Left ventricle myocardium inferior (tissue), 1 donor: Measurements from ENCODE around the gene BNC2. TPM values are rescaled to one million over a fixed set of nuclear protein-coding genes. Genes with fewer than 3 reads are reported as not detected.

Source experiments
- DNase-seq: peaks from one replicate; pipeline ENCODE4 v3.0.0-alpha.2; 2020
- H3K27ac ChIP-seq: fragments of 200-600 bp; replicated peaks from 2 replicates; pipeline ENCODE4 v1.8.0; 2021
- H3K27me3 ChIP-seq: fragments of 200-600 bp; 2 replicates; pipeline ENCODE4 v1.8.0; 2021; ENCODE audit warnings: low read depth
- H3K36me3 ChIP-seq: fragments of 200-600 bp; 2 replicates; pipeline ENCODE4 v1.8.0; 2021
- H3K4me1 ChIP-seq: fragments of 200-600 bp; 2 replicates; pipeline ENCODE4 v1.8.0; 2021
- H3K4me3 ChIP-seq: fragments of 200-600 bp; 2 replicates; pipeline ENCODE4 v1.8.0; 2021; ENCODE audit warnings: mild to moderate bottlenecking, moderate library complexity
- H3K9me3 ChIP-seq: fragments of 200-600 bp; replicated peaks from 2 replicates; pipeline ENCODE4 v1.8.0; 2021
- intact Hi-C: fragments of 100-400 bp; cut with micrococcal nuclease; formaldehyde crosslinking; loops from one replicate; pipeline ENCODE4 v1.11.0; 2022
- total RNA-seq: library from RNA; stranded (reverse); fragmentation: NEBNext Ultra II Directional; extraction: Animal tissue kit (Norgen Biotek cat#: 25700); gene quantifications from one replicate; pipeline ENCODE4 v1.2.1, GENCODE V29; 2021
- TF ChIP-seq, protein P1 (sequence below): fragments of 200-600 bp; IDR thresholded peaks from 2 replicates; pipeline ENCODE4 v1.8.0; 2021; ENCODE audit warnings: antibody characterized with exemption, mild to moderate bottlenecking, borderline replicate concordance
- donor health status: DM: no; HTN: yes; CAD: no; lungs with severe emphysema.

The BNC2 gene
- total RNA-seq, 1 donor from 2014 or later = 3.5 TPM

DNA sequence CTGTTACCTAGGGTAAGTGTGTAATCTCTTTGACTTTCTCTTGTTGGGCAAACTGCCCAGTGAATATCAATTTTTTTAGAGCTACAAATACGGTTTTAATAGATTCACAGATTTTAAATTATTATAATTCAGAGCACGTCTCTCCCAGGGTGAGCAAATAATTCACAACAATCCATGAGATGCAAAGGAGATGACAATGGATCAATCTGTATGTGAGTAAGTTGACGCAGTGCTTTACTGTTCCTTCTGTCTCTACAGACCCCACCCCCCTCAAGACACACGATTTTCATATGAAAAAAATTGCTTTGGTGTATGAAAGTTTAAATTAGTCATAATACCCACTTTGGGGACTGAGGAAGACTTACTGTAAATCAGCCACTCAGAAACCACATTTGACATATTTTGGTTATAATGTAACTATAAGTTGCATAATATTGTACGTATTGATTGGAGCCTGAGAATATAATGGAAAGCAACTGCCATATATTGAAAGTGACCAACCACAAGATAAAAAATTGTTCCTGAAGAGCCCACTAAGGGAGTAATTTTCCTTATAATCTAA, 201.7 kb downstream of the BNC2 start:
- TF ChIP-seq, protein P1, sequence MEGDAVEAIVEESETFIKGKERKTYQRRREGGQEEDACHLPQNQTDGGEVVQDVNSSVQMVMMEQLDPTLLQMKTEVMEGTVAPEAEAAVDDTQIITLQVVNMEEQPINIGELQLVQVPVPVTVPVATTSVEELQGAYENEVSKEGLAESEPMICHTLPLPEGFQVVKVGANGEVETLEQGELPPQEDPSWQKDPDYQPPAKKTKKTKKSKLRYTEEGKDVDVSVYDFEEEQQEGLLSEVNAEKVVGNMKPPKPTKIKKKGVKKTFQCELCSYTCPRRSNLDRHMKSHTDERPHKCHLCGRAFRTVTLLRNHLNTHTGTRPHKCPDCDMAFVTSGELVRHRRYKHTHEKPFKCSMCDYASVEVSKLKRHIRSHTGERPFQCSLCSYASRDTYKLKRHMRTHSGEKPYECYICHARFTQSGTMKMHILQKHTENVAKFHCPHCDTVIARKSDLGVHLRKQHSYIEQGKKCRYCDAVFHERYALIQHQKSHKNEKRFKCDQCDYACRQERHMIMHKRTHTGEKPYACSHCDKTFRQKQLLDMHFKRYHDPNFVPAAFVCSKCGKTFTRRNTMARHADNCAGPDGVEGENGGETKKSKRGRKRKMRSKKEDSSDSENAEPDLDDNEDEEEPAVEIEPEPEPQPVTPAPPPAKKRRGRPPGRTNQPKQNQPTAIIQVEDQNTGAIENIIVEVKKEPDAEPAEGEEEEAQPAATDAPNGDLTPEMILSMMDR = no peak
- H3K36me3 ChIP-seq = no peaks in the 10 kb centered on the region
- DNase-seq = no peak
- no peak overlapping the region for H3K4me3 ChIP-seq
- no peaks in the 10 kb centered on the region for H3K4me1 ChIP-seq
- no peaks in the 10 kb centered on the region for H3K9me3 ChIP-seq
- no peaks in the 10 kb centered on the region for H3K27me3 ChIP-seq
- no peak overlapping the region for H3K27ac ChIP-seq
- intact Hi-C loops = no loop called here

DNA sequence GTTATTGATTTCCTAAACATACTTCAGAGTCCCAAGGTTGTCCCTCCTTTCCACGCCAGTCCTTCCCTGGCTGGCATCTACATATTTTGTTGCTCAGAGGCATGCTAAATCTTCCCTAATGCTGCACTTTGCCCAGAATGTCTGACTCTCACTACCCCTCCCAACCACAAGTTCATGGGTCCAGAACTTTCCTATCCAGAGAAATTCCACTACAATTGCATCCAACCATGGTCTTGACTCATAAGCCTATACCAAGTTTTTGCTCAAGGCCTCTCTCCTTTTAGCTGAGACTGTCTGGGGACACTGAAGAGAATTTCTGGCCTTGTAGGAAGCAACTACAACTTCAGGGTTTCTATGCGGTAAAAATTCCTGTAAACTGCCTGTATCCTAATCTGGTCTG, 206.3 kb downstream of the BNC2 start:
- Histone ChIP-seq H3K9me3 (no peaks in the 10 kb centered on the region), H3K36me3 (no peaks in the 10 kb centered on the region), H3K4me1 (no peaks in the 10 kb centered on the region), H3K27ac (no peak overlapping the region), H3K27me3 (no peaks in the 10 kb centered on the region), H3K4me3 (no peak overlapping the region)
- intact Hi-C loops = no loop called here
- no peak for DNase-seq
- TF ChIP-seq, protein P1 = no peak

DNA sequence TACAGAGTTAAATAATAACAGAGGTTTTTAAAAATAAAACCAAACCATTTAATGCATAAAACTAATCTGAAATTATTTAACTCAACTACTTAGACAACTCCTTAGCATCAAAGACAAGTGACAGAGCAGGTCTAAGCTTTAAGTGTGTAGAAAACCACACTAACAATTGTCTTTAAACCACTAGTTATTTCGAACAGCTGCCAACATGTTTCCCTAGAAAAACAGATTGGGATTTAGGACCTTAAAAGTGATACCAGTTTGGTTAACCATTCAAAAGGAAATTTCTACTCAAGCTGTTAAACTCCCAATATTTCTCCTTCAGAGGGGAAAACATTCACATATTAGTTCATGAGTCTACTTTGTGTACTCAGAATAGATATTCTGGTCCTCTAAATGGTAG, 208.7 kb downstream of the BNC2 start:
- no peak overlapping the region for H3K4me3 ChIP-seq
- TF ChIP-seq, protein P1 = no peak
- H3K27ac ChIP-seq = no peak overlapping the region
- no peaks in the 10 kb centered on the region for H3K27me3 ChIP-seq
- H3K9me3 ChIP-seq = no peaks in the 10 kb centered on the region
- DNase-seq = no peak
- no peaks in the 10 kb centered on the region for H3K36me3 ChIP-seq
- H3K4me1 ChIP-seq = no peaks in the 10 kb centered on the region
- intact Hi-C loops = no loop called here

DNA sequence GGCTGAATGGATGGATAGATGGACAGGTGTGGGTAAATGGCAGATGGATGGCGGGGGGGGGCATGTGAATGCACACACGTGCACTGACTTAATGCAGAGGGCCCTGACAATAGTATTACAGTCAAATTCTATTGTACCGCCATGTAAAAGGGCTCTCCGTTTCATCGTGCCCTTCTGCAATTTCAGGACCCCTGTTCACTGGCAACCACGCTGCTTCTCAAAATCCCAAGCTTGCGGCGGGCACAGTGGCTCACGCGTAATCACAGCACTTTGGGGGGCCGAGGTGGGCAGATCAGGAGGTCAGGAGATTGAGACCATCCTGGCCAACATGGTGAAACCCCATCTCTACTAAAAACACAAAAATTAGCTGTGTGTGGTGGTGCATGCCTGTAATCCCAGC, 211.4 kb downstream of the BNC2 start:
- intact Hi-C loops = no loop called here
- TF ChIP-seq, protein P1 = no peak

DNA sequence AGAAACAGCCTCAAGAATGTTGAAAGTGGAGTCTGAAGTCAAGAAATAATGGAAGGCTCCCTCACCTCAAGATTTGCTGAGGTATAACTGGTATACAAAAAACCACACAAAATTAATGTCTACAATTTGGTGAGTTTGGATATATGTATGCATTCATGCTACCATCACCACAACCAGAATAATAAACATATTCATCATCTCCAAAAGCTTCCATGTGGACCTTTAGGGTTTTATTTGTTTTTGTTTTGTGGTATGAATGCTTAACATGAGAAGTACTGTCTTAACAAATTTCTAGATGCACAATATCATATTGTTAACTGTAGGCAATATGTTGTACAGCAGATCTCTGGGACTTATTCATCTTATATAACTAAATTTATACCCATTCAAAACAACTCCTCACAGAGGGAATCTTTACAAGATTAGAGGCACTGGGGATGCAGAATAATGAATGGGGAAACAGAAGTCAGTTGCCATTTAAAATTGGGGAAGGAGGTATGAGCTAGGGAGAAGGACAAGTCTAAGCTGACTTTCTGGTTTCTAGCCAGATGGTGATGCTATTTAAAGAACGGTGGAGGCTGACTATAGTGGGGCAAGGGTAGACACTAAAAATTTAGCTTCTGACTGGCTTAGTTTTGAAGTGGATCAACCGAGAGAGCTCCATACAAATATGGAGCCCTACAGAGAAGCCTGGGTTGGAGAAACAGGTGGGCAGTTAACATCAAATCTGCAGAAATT, 213.9 kb downstream of the BNC2 start:
- no peak overlapping the region for H3K4me3 ChIP-seq
- H3K9me3 ChIP-seq = no peaks in the 10 kb centered on the region
- H3K27me3 ChIP-seq = peaks cover 4% of the 10 kb centered on the region
- no peaks in the 10 kb centered on the region for H3K4me1 ChIP-seq
- intact Hi-C loops = no loop called here
- H3K27ac ChIP-seq = no peak overlapping the region
- H3K36me3 ChIP-seq = no peaks in the 10 kb centered on the region
- TF ChIP-seq, protein P1 = no peak
- no peak for DNase-seq

More for the DNA sequence above, 211.4 kb downstream of the BNC2 start:
- Histone ChIP-seq H3K4me3 (no peak overlapping the region), H3K36me3 (no peaks in the 10 kb centered on the region), H3K27me3 (no peaks in the 10 kb centered on the region), H3K9me3 (no peaks in the 10 kb centered on the region), H3K27ac (no peak overlapping the region), H3K4me1 (no peaks in the 10 kb centered on the region)
- DNase-seq = no peak
